ENCODE measurements around the gene PRKAR1B.

- TF ChIP-seq ZNF416 (tag by site-specific recombination; IDR thresholded peaks at IDR 0.05): no peak
- TF ChIP-seq CTCF (tag by site-specific recombination; IDR thresholded peaks at IDR 0.05): no peak
- TF ChIP-seq ZNF530 (tag by site-specific recombination; IDR thresholded peaks at IDR 0.05; ENCODE audit: low read depth): no peak
- TF ChIP-seq ZNF544 (tag by site-specific recombination; IDR thresholded peaks at IDR 0.05): no peak
- no peak for TF ChIP-seq ZNF366 (tag by site-specific recombination; conservative IDR thresholded peaks at IDR 0.05)
- TF ChIP-seq ZNF529 (tag by site-specific recombination; IDR thresholded peaks at IDR 0.05; ENCODE audit: insufficient replicate concordance): no peak
- no peak for TF ChIP-seq ZBTB8A (tag by site-specific recombination; IDR thresholded peaks at IDR 0.05)
These were observed 98.3 kb downstream of the PRKAR1B start for GRCh38 chr7:628826-629225.
